ENCODE data around the gene SLC16A12. TPM values are rescaled to one million over a fixed set of nuclear protein-coding genes. Genes with fewer than 3 reads are reported as not detected.
A peak's percentile ranks its signal among the peaks of the same experiment; 100 is the strongest.
"Not testable (repeated sequence)": the region's sequence is repeated elsewhere in the genome, so short reads cannot be mapped to it uniquely, and the experiment has no call there.

Gene SLC16A12
- total RNA-seq, 1 donor from 2014 or later: 0.75 TPM

DNA sequence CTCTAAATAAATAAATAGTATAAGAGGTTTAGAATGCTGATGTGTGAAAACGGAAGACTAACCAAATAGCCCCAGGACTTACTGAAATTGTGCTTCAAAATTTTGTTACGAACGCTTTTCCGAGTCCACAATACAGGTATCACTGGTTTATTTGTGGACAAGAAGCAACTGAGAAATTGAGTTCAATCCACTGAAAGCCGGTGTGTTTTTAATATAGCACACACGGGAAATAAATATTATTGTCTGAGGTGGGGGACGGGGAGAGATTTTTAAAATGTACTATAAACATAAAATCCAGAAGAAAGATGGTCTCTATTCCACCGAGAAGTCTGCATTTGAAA, 598 bp downstream of the SLC16A12 start:
- TF ChIP-seq, protein P1, sequence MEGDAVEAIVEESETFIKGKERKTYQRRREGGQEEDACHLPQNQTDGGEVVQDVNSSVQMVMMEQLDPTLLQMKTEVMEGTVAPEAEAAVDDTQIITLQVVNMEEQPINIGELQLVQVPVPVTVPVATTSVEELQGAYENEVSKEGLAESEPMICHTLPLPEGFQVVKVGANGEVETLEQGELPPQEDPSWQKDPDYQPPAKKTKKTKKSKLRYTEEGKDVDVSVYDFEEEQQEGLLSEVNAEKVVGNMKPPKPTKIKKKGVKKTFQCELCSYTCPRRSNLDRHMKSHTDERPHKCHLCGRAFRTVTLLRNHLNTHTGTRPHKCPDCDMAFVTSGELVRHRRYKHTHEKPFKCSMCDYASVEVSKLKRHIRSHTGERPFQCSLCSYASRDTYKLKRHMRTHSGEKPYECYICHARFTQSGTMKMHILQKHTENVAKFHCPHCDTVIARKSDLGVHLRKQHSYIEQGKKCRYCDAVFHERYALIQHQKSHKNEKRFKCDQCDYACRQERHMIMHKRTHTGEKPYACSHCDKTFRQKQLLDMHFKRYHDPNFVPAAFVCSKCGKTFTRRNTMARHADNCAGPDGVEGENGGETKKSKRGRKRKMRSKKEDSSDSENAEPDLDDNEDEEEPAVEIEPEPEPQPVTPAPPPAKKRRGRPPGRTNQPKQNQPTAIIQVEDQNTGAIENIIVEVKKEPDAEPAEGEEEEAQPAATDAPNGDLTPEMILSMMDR (IDR thresholded peaks at IDR 0.05; ENCODE audit: insufficient read depth, low read length, poor library complexity, severe bottlenecking): no peak
- Histone ChIP-seq H3K36me3 (ENCODE audit: control insufficient read depth, insufficient read depth, low read length) (no peaks in the 10 kb centered on the region), H3K4me3 (ENCODE audit: low read depth, low read length) (peak overlapping the region; percentile 54), H3K27me3 (ENCODE audit: control insufficient read depth, insufficient read depth, low read length) (peaks cover 7% of the 10 kb centered on the region)
- no peak for DNase-seq (ENCODE audit: low read depth)

DNA sequence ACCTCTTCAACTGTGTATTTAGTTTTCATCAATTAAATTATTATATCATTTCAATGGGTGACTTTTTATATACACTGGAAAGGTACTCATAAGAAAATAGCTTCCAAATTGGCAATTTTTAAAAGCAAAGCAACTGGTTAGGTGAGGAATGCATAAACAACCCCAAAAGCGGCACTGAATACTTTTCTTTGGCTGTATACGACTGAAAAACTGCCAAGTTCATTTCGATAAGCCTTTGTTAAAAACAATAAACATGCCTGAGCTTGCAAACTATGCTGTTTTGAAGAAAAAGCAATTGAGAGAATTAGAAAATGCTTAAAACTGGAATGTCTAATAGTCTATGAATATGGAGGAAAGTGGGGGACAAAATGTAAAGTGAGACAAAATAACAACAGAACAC, 2.9 kb downstream of the SLC16A12 start:
- no peak for DNase-seq (ENCODE audit: low read depth)
- peaks cover 7% of the 10 kb centered on the region for H3K27me3 ChIP-seq (ENCODE audit: control insufficient read depth, insufficient read depth, low read length)
- no peaks in the 10 kb centered on the region for H3K36me3 ChIP-seq (ENCODE audit: control insufficient read depth, insufficient read depth, low read length)
- TF ChIP-seq, protein P1 (IDR thresholded peaks at IDR 0.05; ENCODE audit: insufficient read depth, low read length, poor library complexity, severe bottlenecking): no peak
- no peak overlapping the region for H3K4me3 ChIP-seq (ENCODE audit: low read depth, low read length)

DNA sequence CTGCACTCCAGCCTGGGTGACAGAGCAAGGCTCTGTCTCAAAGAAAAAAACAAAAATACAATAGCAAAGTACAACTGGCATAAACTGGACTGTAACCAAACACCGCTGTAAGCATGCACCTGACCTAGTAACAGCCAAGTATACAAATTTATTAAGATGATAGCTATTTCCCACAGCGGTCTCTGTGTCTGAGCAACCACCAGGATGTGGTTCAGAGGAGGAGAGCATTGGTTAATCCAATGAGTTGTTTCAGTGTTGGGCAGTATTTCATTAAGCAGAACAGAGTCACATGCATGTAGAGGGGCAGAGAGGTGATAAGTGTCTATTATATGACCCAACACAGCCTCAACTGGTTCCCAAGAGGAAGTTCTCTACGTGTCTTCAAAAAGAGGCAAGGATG, 4.0 kb downstream of the SLC16A12 start:
- DNase-seq (ENCODE audit: low read depth): no peak
- TF ChIP-seq, protein P1 (IDR thresholded peaks at IDR 0.05; ENCODE audit: insufficient read depth, low read length, poor library complexity, severe bottlenecking): no peak
- H3K4me3 ChIP-seq (ENCODE audit: low read depth, low read length): no peak overlapping the region
- H3K36me3 ChIP-seq (ENCODE audit: control insufficient read depth, insufficient read depth, low read length): no peaks in the 10 kb centered on the region
- peaks cover 7% of the 10 kb centered on the region for H3K27me3 ChIP-seq (ENCODE audit: control insufficient read depth, insufficient read depth, low read length)

DNA sequence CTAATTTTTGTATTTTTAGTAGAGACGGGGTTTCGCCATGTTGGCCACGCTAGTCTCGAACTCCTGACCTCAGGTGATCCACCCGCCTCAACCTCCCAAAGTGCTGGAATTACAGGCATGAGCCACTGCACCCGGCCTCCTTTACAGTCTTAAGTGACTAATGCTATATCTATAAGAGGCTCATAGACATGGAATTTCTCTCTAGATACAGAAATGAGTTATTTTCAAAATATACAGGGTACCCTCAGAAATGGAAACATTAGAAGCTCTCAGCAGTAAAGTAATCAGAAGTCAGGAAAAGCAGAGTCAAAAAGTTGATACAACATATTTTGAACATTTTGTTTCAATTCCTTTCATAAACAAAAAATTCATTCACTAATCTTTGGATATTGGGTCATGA, 5.7 kb downstream of the SLC16A12 start:
- H3K4me3 ChIP-seq (ENCODE audit: low read depth, low read length); DNase-seq (ENCODE audit: low read depth); H3K36me3 ChIP-seq (ENCODE audit: control insufficient read depth, insufficient read depth, low read length); H3K27me3 ChIP-seq (ENCODE audit: control insufficient read depth, insufficient read depth, low read length): not testable (repeated sequence)

DNA sequence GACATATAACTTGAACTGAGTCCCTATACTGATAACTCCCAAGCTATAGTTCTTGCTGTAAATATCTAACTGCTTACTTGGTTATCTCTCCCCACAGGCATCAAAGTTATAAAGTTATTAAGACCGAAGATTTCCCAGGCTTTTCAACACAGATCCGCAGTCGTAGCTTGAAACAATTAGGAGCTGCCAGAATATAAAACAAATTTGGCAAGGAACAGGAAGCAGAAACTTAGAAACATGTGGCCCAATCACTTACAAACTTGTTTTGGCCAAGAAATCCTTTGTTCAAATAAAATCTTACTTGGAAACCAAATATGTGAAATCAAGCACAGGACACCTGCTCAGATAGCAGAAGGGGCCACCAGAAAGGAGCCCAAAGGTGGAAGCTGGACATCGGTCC, 9.0 kb downstream of the SLC16A12 start:
- DNase-seq (ENCODE audit: low read depth): no peak
- Histone ChIP-seq H3K36me3 (ENCODE audit: control insufficient read depth, insufficient read depth, low read length) (no peaks in the 10 kb centered on the region), H3K4me3 (ENCODE audit: low read depth, low read length) (no peak overlapping the region), H3K27me3 (ENCODE audit: control insufficient read depth, insufficient read depth, low read length) (no peaks in the 10 kb centered on the region)
- TF ChIP-seq, protein P1 (IDR thresholded peaks at IDR 0.05; ENCODE audit: insufficient read depth, low read length, poor library complexity, severe bottlenecking): no peak

DNA sequence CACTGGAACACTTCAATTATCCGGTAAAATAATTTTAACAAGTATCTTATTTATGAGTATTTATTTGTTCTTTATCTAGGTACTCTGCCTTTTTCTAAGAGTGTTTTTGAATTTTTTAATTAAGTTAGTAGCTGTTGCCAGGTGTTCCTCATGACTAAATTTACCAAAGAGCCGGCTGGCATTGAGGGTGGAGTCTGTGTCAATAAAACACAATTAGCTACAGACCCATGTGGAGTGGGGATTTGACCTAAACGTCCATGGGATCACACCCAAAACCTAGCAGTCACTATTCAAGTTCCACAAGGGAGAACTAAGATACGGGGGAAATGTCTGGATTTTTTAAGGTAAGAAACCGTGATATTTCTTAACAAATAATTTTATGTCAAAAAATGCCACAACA, 9.8 kb downstream of the SLC16A12 start:
- Histone ChIP-seq H3K36me3 (ENCODE audit: control insufficient read depth, insufficient read depth, low read length) (no peaks in the 10 kb centered on the region), H3K27me3 (ENCODE audit: control insufficient read depth, insufficient read depth, low read length) (no peaks in the 10 kb centered on the region), H3K4me3 (ENCODE audit: low read depth, low read length) (no peak overlapping the region)
- TF ChIP-seq, protein P1 (IDR thresholded peaks at IDR 0.05; ENCODE audit: insufficient read depth, low read length, poor library complexity, severe bottlenecking): no peak
- no peak for DNase-seq (ENCODE audit: low read depth)

All from kidney epithelial cell (primary cell).